AG09319 (cell line): ENCODE measurements around the gene GRIA4.

Source experiments
- DNase-seq: peaks from one replicate; pipeline ENCODE4 v3.0.0-alpha.2; 2010; ENCODE audit warnings: low read depth; ENCODE audit errors: extremely low read depth
- CTCF ChIP-seq: IDR thresholded peaks from 2 replicates; pipeline ENCODE4 v1.5.1; 2011; ENCODE audit warnings: low read depth, mild to moderate bottlenecking, inconsistent platforms, low read length, moderate library complexity

The GRIA4 gene

GRCh38 chr11:105799728-105800462 is 190.0 kb downstream of the GRIA4 start:
- DNase-seq = no peak
- TF ChIP-seq CTCF = no peak

- no peak for TF ChIP-seq CTCF
- no peak for DNase-seq
Measured at GRCh38 chr11:105802390-105802789, 192.5 kb downstream of the GRIA4 start.

GRCh38 chr11:105811242-105811641 is 201.4 kb downstream of the GRIA4 start:
- no peak for TF ChIP-seq CTCF
- no peak for DNase-seq

- no peak for TF ChIP-seq CTCF
- no peak for DNase-seq
Measured at GRCh38 chr11:105821372-105821771, 211.5 kb downstream of the GRIA4 start.

- TF ChIP-seq CTCF = no peak
- DNase-seq = no peak
Measured at GRCh38 chr11:105821781-105822180, 211.9 kb downstream of the GRIA4 start.

- no peak for DNase-seq
- TF ChIP-seq CTCF = no peak
Measured at GRCh38 chr11:105823495-105824033, 213.7 kb downstream of the GRIA4 start.

DNA sequence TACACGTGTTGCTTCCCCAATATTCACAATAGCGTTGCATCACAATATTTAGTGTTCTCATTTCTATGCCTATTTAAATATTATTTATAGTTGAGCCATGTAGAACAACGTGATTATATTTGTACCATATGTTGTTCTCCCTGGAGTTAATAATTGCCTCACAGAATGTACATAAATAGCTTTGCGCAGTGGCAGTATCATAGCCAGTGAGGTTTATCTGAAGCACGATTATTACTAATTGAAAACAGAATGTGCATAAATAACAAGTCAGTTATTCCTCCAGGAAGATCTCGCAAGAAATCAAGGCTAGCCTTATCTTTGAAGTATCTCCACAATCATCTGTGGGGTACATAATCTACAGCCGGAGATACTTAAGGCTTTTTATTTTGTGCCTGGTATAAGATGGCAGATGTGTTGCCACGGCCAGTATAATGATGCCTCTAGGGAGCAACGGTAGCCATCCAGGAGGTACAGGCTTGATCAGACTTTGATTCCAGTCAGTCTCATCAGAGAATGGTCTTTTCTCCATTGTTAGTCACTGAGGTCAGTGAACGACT is 214.7 kb downstream of the GRIA4 start:
- no peak for TF ChIP-seq CTCF
- no peak for DNase-seq
